ENCODE results near the gene CCSER2. TPM values are rescaled to one million over a fixed set of nuclear protein-coding genes. Genes with fewer than 3 reads are reported as not detected.

CCSER2 gene
- total RNA-seq, 1 experiment from 2014 or later: 44.1 TPM

DNA sequence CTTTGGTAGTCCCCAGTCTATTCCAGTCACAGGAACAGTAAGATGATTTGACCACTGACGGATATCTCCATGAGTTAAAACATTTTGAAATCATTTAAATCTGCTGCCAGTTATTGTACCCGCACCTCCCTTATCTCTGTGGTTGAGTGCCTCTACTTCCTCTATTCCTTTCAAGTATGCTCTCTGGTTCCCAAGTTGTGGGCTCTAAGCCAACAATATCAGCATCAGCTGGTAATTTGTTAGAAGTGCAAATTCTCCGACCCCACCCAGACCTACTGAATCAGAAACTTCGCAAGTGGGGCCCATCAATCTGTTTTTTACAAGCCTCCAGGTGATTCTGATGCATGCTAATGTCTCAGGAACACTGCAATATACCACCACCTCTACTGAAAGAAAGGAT, 235.5 kb downstream of the CCSER2 start:
- Histone ChIP-seq H3K9me3 (ENCODE audit: low read depth, low read length, poor library complexity, severe bottlenecking) (no peaks in the 10 kb centered on the region), H3K27ac (ENCODE audit: low read depth, low read length, poor library complexity, severe bottlenecking) (no peak overlapping the region), H3K27me3 (replicated peaks; ENCODE audit: insufficient read depth, low read depth, low read length, poor library complexity) (peaks cover 6% of the 10 kb centered on the region), H3K36me3 (ENCODE audit: insufficient read depth, low read length, poor library complexity, severe bottlenecking) (no peaks in the 10 kb centered on the region), H3K4me3 (ENCODE audit: low read depth, low read length, poor library complexity, severe bottlenecking) (no peak overlapping the region), H3K4me1 (ENCODE audit: insufficient read depth, low read length, poor library complexity, severe bottlenecking) (no peaks in the 10 kb centered on the region)
- ChIA-PET POLR2A (ENCODE audit: low non-redundant PET) (interaction anchor here (0.5 kb wide), 1 partner anchor 12 kb away, joined by 3 read pairs; no protein-coding TSS in a partner anchor), CTCF (no interaction called here)
- no peak for DNase-seq (ENCODE audit: low spot score)
- TF ChIP-seq EZH2 (IDR thresholded peaks at IDR 0.05; ENCODE audit: borderline replicate concordance, low read depth, low read length, poor library complexity, severe bottlenecking): no peak
- TF ChIP-seq, protein P1, sequence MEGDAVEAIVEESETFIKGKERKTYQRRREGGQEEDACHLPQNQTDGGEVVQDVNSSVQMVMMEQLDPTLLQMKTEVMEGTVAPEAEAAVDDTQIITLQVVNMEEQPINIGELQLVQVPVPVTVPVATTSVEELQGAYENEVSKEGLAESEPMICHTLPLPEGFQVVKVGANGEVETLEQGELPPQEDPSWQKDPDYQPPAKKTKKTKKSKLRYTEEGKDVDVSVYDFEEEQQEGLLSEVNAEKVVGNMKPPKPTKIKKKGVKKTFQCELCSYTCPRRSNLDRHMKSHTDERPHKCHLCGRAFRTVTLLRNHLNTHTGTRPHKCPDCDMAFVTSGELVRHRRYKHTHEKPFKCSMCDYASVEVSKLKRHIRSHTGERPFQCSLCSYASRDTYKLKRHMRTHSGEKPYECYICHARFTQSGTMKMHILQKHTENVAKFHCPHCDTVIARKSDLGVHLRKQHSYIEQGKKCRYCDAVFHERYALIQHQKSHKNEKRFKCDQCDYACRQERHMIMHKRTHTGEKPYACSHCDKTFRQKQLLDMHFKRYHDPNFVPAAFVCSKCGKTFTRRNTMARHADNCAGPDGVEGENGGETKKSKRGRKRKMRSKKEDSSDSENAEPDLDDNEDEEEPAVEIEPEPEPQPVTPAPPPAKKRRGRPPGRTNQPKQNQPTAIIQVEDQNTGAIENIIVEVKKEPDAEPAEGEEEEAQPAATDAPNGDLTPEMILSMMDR (conservative IDR thresholded peaks at IDR 0.05; ENCODE audit: low read depth, low read length): no peak
- BruUV-seq (replicated peaks): no TSS peak
- intact Hi-C loops (cut with micrococcal nuclease; ENCODE audit: unreplicated experiment): no loop called here

- Histone ChIP-seq H3K36me3 (ENCODE audit: insufficient read depth, low read length, poor library complexity, severe bottlenecking) (no peaks in the 10 kb centered on the region), H3K27me3 (replicated peaks; ENCODE audit: insufficient read depth, low read depth, low read length, poor library complexity) (peaks cover 4% of the 10 kb centered on the region), H3K27ac (ENCODE audit: low read depth, low read length, poor library complexity, severe bottlenecking) (no peak overlapping the region), H3K9me3 (ENCODE audit: low read depth, low read length, poor library complexity, severe bottlenecking) (no peaks in the 10 kb centered on the region), H3K4me3 (ENCODE audit: low read depth, low read length, poor library complexity, severe bottlenecking) (no peak overlapping the region), H3K4me1 (ENCODE audit: insufficient read depth, low read length, poor library complexity, severe bottlenecking) (no peaks in the 10 kb centered on the region)
- DNase-seq (ENCODE audit: low spot score): no peak
- TF ChIP-seq, protein P1 (conservative IDR thresholded peaks at IDR 0.05; ENCODE audit: low read depth, low read length): no peak
- no peak for TF ChIP-seq EZH2 (IDR thresholded peaks at IDR 0.05; ENCODE audit: borderline replicate concordance, low read depth, low read length, poor library complexity, severe bottlenecking)
- CTCF ChIA-PET: no interaction called here
- BruUV-seq (replicated peaks): no TSS peak
- intact Hi-C loops (cut with micrococcal nuclease; ENCODE audit: unreplicated experiment): no loop called here
- POLR2A ChIA-PET (ENCODE audit: low non-redundant PET): no interaction called here
Measured at GRCh38 chr10:84565881-84566582, 237.6 kb downstream of the CCSER2 start.

DNA sequence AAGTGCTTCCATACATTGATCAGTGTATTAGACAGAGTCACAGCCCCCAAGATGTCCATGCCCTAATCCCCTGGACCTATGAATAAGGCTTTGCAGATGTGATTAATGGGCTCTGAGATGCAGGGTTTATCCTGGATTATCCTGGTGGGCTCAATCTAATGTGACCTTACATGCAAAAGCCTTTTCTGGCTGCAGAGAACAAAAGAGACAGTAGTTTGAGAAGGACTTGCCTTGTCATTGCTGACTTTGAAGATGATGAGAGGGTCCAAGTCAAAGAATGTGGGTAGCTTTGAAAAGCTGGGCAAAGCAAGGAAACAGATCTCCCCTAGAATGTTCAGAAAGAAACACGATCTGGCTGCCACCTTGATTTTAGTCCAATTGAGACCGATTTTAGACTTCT, 238.7 kb downstream of the CCSER2 start:
- POLR2A ChIA-PET (ENCODE audit: low non-redundant PET): no interaction called here
- BruUV-seq (replicated peaks): no TSS peak

More for the DNA sequence above, 238.7 kb downstream of the CCSER2 start:
- TF ChIP-seq, protein P1 (conservative IDR thresholded peaks at IDR 0.05; ENCODE audit: low read depth, low read length): no peak
- no peak for TF ChIP-seq EZH2 (IDR thresholded peaks at IDR 0.05; ENCODE audit: borderline replicate concordance, low read depth, low read length, poor library complexity, severe bottlenecking)
- no peaks in the 10 kb centered on the region for H3K4me1 ChIP-seq (ENCODE audit: insufficient read depth, low read length, poor library complexity, severe bottlenecking)
- no peak overlapping the region for H3K4me3 ChIP-seq (ENCODE audit: low read depth, low read length, poor library complexity, severe bottlenecking)
- CTCF ChIA-PET: no interaction called here
- no peak for DNase-seq (ENCODE audit: low spot score)
- H3K36me3 ChIP-seq (ENCODE audit: insufficient read depth, low read length, poor library complexity, severe bottlenecking): no peaks in the 10 kb centered on the region
- no peak overlapping the region for H3K27ac ChIP-seq (ENCODE audit: low read depth, low read length, poor library complexity, severe bottlenecking)
- no peaks in the 10 kb centered on the region for H3K9me3 ChIP-seq (ENCODE audit: low read depth, low read length, poor library complexity, severe bottlenecking)
- peaks cover 4% of the 10 kb centered on the region for H3K27me3 ChIP-seq (replicated peaks; ENCODE audit: insufficient read depth, low read depth, low read length, poor library complexity)
- intact Hi-C loops (cut with micrococcal nuclease; ENCODE audit: unreplicated experiment): no loop called here

Other genes with a start within 250 kb of the CCSER2 start
- 126 and 127 TPM in 2 replicates for gene GHITM, start 189.1 kb upstream of the CCSER2 start, total RNA-seq (2021)
- not detected in 2 replicates for gene GPR15LG, start 154.8 kb upstream of the CCSER2 start, total RNA-seq (2021)
- gene CDHR1, start 134.1 kb upstream of the CCSER2 start, total RNA-seq (2021): 0.20 TPM in 1 of 2 replicates, not detected in the other
- gene LRIT2, start 103.0 kb upstream of the CCSER2 start, total RNA-seq (2021): not detected in 2 replicates
- not detected in 2 replicates for gene LRIT1, start 87.0 kb upstream of the CCSER2 start, total RNA-seq (2021)
- not detected in 2 replicates for gene RGR, start 83.5 kb upstream of the CCSER2 start, total RNA-seq (2021)

Measured in A673 (cell line).